GM19438 (cell line): ENCODE data around the gene MOGAT3.
A peak's percentile ranks its signal among the peaks of the same experiment; 100 is the strongest.

Source experiments
- ATAC-seq: cut with Tn5 transposase; IDR thresholded peaks from one replicate; pipeline ENCODE4 v1.9.1; 2021; ENCODE audit warnings: low read depth; ENCODE audit not compliant: unreplicated experiment

Gene MOGAT3

GRCh38 chr7:101173752-101174244 is 27.0 kb downstream of the MOGAT3 start:
- ATAC-seq = no peak

GRCh38 chr7:101172854-101173751 is 27.7 kb downstream of the MOGAT3 start:
- ATAC-seq = no peak

DNA sequence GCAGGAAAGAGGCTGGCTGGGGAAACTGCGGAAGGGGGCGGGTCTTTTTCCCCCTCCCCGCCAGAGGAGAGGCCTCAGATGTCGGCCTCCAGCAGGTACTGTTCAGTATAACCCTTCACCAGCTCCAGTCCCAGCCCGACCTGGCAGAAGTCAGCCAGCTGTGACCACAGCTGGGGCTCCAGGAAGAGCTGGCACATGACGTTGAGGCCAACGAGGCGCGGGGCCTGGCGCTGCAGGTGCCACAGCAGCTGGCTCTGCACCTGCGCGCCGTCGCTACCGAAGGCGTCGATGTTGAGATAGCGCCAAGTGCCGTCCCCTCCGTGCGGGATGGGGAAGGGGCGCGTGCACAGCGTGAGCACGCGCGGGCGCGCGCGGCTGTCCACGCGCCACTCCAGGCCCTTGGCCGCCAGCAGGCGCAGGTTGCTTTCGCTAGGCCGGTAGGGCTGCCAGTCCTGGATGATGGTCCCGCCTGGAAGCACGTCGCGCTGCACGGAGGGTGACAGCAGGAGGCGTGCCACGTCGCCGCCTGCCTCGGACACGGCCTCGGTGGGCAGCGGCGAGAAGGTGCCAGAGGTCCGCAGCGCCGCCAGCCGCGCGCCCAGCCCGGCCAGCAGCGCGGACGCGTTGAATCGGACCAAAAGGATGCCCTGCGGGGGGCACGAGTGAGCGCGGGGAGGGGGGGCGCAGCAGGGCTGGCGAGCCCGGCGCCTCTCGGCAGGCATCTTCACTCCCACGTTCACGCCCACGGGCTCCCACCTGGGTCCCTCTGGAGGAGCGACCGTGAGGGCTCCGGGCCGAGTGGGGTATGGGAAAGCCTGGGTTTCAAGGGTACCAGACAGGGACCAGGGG is 28.6 kb downstream of the MOGAT3 start:
- no peak for ATAC-seq

DNA sequence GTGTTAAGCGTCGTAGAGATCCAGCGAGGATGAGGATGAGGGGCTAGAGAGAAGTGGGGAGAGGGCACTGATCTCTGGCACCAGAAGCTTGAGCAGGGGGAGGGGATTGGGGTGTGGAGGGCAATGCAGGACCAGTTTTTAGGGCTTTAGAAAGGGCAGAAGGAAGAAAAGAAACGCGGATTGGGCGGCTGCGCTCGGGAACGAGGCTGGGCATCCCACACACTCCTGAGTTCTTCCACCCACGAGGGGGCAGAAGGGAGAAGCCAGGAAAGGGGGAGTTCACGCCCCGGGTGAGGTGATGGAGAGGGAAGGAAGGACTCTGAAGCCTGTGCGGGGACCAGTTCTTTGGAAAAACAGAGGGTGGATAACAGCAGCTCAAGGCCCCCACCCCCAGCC is 29.4 kb downstream of the MOGAT3 start:
- ATAC-seq = no peak

GRCh38 chr7:101170617-101171441 is 30.0 kb downstream of the MOGAT3 start:
- ATAC-seq = no peak

- no peak for ATAC-seq
Observed at GRCh38 chr7:101169838-101170551, 30.8 kb downstream of the MOGAT3 start.

- no peak for ATAC-seq
Observed at GRCh38 chr7:101169110-101169837, 31.6 kb downstream of the MOGAT3 start.

- no peak for ATAC-seq
Observed at GRCh38 chr7:101168412-101169049, 32.3 kb downstream of the MOGAT3 start.

DNA sequence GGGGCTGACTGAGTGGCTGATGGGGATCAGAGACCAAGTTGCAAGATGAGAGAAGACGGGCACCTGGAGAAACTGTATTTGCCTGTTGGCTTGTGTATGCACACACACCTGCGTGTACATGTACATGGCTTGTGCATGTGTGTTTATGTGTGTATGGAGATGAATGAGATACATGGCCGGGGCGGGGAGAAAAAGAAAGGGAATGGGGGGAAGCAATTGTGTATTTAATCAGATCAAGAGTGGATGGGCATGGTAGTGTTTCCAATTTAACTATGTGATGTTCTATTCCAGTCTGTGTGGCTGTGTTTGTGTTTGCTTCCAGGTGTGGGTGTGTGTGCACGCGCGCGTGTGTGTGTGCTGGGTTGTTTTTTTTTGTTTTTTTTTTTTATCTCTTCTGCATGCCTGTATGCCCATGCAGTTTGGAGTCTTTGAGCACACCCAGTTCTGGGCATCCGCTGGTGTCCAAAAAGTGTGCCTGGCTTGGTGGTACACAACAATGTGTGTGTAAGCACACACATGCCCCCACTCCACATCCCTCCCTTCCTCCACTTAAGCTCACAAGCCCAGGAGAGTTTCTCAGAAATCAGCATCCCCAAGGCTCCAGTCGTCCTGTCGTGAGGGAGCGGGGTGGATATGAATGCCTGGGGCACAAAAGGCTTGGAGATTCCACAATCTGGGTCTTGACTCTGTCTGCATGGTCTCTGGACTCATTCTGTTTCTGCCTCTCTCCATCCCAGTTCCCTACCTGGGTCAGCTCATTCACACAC is 33.0 kb downstream of the MOGAT3 start:
- ATAC-seq = no peak

GRCh38 chr7:101166909-101167644 is 33.8 kb downstream of the MOGAT3 start:
- ATAC-seq = no peak

DNA sequence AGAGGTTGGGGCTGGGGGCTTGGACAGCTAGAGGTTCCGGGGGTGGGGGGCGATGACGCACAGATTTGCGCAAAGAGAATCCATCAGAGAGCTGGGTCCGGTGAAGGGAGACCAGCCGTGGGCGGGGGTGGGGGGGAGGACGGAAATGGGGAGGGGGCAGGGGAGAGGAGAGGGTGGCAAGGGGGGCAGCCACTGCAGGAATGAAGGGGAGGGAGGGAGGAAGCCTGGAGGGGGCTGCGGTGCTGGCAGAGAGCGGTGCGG is 34.3 kb downstream of the MOGAT3 start:
- no peak for ATAC-seq

GRCh38 chr7:101165958-101166647 is 34.7 kb downstream of the MOGAT3 start:
- ATAC-seq = no peak

- ATAC-seq = peak; percentile 57
Observed at GRCh38 chr7:101165075-101165957, 35.5 kb downstream of the MOGAT3 start, which contains the start of gene VGF. Gene VGF (minus strand): TSS chr7:101165569. CDS start chr7:101164843, 726 bp downstream.

DNA sequence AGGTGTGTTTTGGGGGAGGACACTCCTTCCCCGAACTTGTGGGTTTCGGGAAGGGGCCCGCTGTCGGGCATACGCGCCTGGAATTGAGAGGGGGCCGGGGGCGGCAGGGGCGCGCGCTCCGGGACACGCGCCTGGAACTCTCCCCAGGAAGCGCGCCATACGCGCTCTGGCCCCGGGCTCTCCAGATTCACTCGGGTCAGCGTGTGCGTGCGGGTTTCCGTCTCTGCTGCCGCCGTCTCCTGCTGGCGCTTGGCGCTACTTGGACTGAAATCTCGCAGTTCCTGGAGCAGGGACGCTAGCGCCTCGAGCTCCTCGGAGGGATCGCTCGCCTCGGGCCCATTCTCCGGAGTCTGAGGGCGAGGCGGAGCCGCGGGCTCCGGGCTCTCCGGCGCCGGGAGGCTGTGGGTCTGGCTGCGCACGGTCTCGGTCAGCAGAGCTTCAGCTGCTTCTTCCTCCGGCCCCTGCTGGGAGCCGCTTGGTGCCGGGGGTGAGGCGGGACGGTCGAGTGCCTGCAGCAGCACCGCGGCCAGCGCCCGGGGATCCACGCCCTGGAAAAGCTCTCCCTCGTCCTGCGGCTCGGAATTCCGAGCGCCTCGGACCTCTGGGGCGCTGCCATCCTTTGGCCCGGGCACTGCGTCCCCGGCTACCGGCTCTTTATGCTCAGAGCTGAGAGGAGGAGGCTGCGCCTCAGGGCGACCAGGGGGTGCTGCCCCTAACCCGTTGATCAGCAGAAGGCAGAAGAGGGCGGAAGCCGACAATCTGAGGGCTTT is 36.6 kb downstream of the MOGAT3 start:
- no peak for ATAC-seq
